Limb (tissue), 2 donors: ENCODE data around the gene ZNF263.

Experiments used
- DNase-seq, 2 donors: peaks; one replicate each; pipeline ENCODE4 v3.0.0-alpha.2; 2016; ENCODE audit errors: extremely low spot score in 2 of 2

The ZNF263 gene

DNA sequence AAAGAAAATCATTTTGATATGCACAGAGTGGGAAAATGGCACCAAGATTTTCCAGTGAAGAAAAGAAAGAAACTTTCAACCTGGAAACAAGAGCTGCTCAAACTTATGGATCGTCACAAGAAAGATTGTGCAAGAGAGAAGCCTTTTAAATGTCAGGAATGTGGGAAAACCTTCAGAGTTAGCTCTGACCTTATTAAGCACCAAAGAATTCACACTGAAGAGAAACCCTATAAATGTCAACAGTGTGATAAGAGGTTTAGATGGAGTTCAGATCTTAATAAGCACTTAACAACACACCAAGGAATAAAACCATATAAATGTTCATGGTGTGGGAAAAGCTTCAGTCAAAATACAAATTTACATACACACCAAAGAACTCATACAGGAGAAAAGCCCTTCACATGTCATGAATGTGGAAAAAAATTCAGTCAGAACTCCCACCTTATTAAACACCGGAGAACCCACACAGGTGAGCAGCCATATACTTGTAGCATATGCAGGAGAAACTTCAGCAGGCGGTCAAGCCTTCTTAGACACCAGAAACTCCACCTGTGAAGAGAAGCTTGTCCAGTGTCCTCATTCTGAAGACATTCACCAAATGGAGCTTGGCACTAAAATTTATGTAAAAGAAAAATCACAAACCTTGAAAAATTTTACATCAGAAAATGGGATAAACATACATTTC is 34.2 kb downstream of the ZNF263 start:
- DNase-seq = no peak

DNA sequence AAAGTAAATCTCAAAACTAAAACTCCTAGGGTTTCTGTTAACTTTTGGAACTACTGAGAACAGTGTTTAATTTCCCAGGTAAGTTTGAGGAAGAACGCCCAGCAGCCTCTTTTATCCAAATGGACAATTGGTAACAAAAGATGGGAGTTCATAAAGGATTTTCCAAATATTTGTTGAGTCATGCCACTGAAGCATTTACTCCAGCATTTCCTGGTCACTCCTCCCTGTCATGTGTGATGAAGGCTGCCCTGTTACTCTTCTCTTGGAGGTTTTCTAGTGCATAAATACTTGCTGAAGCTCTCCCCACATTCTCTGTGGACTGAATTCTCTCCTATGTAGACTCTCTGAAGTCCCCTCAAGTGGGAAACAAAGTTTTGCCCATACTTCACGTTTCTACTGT is 38.5 kb downstream of the ZNF263 start:
- DNase-seq = no peak

DNA sequence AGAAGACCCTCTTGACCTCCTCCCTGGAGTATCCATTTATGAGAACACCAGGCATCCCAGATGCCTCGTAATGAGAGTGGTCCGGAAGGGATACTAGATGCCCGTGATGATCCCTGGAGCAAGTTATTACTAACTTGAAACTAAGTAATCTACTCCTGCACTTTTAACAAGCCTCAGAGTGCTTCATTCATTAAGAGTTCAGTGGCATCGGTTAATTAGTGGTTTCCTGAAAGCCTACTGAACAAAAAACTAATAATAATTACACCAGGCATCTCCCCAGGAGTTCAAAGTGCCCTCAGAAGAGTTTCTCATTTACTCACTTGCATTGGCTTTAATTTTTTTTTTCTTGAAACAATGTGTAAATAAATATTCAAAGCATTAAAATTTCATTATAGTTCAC is 44.2 kb downstream of the ZNF263 start:
- no peak for DNase-seq

DNA sequence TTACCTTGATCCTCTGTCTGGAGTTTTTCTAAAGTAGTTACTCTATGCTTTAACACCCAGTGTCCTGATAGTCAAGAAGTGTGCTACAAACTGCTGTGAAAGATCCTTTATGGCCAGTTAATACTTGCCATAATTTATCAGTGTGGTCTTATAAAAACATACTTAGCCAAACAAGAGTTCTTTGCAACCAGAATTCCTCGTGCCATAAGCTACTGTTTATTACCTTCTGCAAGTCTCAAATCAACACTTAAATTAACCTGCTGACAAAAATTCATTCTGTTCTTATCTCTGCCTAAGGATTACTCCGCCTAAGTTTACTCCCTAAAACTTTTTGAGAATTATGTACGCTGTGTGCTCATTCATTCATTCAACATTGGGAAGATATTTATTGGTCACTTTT is 44.8 kb downstream of the ZNF263 start:
- DNase-seq = no peak

DNA sequence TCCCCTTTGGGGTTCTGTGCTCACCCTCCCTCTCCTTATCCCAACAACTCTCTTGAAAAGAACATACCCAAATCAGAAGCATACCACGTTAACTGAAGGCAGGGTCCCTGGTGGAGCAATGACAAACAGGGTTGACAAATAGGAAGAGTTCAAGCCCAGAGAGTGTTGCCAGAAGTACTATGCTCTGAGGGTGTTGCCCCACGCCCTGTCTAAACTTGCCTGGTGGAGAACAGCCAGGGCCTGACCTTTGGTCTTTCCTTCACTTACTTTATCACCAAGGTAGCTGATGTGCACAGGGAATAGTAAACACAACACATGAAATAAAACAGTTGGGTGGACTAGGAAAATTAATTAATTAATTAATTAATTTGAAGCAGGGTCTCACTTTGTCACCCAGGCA is 45.4 kb downstream of the ZNF263 start:
- DNase-seq = no peak
